ENCODE results near the gene PIWIL1. TPM values are rescaled to one million over a fixed set of nuclear protein-coding genes. Genes with fewer than 3 reads are reported as not detected.

PIWIL1 gene
- total and polyA plus RNA-seq, 2 donors (not counting 1 experiment from before 2014, with no cell fraction given) = not detected

DNA sequence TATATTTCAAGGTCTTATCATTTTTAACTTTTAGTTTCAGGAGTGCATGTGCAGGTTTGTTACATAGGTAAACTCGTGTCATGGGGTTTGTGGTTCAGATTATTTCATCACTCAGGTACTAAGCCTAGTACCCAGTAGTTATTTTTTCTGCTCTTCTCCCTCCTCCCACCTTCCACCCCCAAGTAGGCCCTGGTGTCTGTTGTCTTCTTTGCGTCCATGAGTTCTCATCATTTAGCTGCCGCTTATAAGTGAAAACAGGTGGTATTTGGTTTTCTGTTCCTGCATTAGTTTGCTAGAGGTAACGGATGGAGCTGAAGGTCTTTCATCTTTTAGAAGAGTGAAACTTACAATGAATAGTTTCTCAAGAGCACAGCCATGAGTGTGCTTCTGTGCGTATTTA lies 24.4 kb downstream of the PIWIL1 start:
- Histone ChIP-seq H3K79me2 (ENCODE audit: control insufficient read depth, insufficient read depth, low read length) (no peaks in the 10 kb centered on the region), H3K4me3 (replicated peaks in 1 of 4; ENCODE audit: control extremely low read depth in 1 of 4, insufficient read depth in 1 of 4, low read depth in 3 of 4, low read length in 4 of 4) (no peak overlapping the region), H3K9me3 (ENCODE audit: control insufficient read depth, insufficient read depth, low read depth, low read length) (no peaks in the 10 kb centered on the region), H3K4me2 (ENCODE audit: extremely low read depth, insufficient read depth, low read length) (no peak overlapping the region), H3K36me3 (ENCODE audit: control insufficient read depth, insufficient read depth, low read length) (no peaks in the 10 kb centered on the region), H2AFZ (ENCODE audit: low read length) (no peak overlapping the region), H3K27me3 (ENCODE audit: control insufficient read depth, insufficient read depth, low read length) (no peaks in the 10 kb centered on the region), H3K9ac (ENCODE audit: insufficient read depth, low read length) (no peak overlapping the region), H3K27ac (ENCODE audit: insufficient read depth, low read length) (no peak overlapping the region), H4K20me1 (ENCODE audit: control insufficient read depth, extremely low read depth, insufficient read depth, low read length) (no peaks in the 10 kb centered on the region), H3K4me1 (ENCODE audit: control insufficient read depth, extremely low read depth, insufficient read depth, low read length) (no peaks in the 10 kb centered on the region)
- DNase-seq (ENCODE audit: low read depth in 2 of 2) = no peak
- TF ChIP-seq EZH2 (IDR thresholded peaks at IDR 0.05; ENCODE audit: low read length, missing control alignments) = no peak
- TF ChIP-seq, protein P1, sequence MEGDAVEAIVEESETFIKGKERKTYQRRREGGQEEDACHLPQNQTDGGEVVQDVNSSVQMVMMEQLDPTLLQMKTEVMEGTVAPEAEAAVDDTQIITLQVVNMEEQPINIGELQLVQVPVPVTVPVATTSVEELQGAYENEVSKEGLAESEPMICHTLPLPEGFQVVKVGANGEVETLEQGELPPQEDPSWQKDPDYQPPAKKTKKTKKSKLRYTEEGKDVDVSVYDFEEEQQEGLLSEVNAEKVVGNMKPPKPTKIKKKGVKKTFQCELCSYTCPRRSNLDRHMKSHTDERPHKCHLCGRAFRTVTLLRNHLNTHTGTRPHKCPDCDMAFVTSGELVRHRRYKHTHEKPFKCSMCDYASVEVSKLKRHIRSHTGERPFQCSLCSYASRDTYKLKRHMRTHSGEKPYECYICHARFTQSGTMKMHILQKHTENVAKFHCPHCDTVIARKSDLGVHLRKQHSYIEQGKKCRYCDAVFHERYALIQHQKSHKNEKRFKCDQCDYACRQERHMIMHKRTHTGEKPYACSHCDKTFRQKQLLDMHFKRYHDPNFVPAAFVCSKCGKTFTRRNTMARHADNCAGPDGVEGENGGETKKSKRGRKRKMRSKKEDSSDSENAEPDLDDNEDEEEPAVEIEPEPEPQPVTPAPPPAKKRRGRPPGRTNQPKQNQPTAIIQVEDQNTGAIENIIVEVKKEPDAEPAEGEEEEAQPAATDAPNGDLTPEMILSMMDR (conservative IDR thresholded peaks at IDR 0.05 in 1 of 2, IDR thresholded peaks at IDR 0.05 in 1 of 2; ENCODE audit: low read depth in 1 of 2, low read length in 2 of 2) = no peak

DNA sequence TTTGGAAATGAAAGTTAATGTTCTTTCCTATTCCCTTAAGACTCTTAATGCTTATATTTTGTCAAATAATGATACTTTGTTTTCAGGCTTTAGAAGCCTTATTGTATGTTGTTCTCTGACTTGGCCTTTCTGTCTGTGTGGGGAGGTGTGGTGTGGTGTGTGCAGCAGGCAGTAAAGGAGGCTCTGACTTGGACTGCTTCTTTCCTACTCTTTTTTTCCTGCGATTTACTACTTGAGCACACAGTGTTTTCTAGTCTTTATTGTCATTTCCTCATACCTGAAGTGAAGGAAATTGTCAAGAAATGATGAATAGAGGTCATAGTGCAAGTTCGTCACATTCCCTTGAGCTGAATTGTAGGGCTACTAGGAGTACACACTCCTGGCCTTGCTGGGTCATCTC lies 26.9 kb downstream of the PIWIL1 start:
- TF ChIP-seq, protein P1 (conservative IDR thresholded peaks at IDR 0.05 in 1 of 2, IDR thresholded peaks at IDR 0.05 in 1 of 2; ENCODE audit: low read depth in 1 of 2, low read length in 2 of 2) = no peak
- TF ChIP-seq EZH2 (IDR thresholded peaks at IDR 0.05; ENCODE audit: low read length, missing control alignments) = no peak
- Histone ChIP-seq H3K79me2 (ENCODE audit: control insufficient read depth, insufficient read depth, low read length) (no peaks in the 10 kb centered on the region), H3K27me3 (ENCODE audit: control insufficient read depth, insufficient read depth, low read length) (no peaks in the 10 kb centered on the region), H3K9ac (ENCODE audit: insufficient read depth, low read length) (no peak overlapping the region), H3K4me1 (ENCODE audit: control insufficient read depth, extremely low read depth, insufficient read depth, low read length) (no peaks in the 10 kb centered on the region), H3K27ac (ENCODE audit: insufficient read depth, low read length) (no peak overlapping the region), H3K4me3 (replicated peaks in 1 of 4; ENCODE audit: control extremely low read depth in 1 of 4, insufficient read depth in 1 of 4, low read depth in 3 of 4, low read length in 4 of 4) (no peak overlapping the region), H4K20me1 (ENCODE audit: control insufficient read depth, extremely low read depth, insufficient read depth, low read length) (no peaks in the 10 kb centered on the region), H3K4me2 (ENCODE audit: extremely low read depth, insufficient read depth, low read length) (no peak overlapping the region), H3K9me3 (ENCODE audit: control insufficient read depth, insufficient read depth, low read depth, low read length) (no peaks in the 10 kb centered on the region), H2AFZ (ENCODE audit: low read length) (no peak overlapping the region), H3K36me3 (ENCODE audit: control insufficient read depth, insufficient read depth, low read length) (no peaks in the 10 kb centered on the region)
- DNase-seq (ENCODE audit: low read depth in 2 of 2) = no peak

DNA sequence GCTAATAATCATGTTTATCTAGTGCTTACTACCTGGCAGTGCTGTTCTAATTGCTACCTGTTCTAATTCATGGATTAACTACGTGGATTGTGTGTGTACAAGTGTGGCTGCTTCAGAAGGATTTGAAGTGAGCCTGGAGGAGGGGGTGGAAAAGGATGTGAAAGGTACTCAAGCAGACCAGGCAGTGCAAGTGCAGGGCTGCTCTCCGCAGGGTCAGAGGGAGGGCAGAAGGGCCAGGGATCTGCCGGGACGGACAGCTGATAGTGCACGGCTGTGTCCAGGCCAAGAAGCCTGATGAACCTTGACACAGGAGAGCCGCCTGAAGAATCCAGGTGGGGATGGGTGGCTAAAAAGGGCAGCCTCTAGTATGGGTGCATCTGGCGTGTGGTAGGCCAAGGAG lies 28.5 kb downstream of the PIWIL1 start:
- no peak for DNase-seq (ENCODE audit: low read depth in 2 of 2)
- no peaks in the 10 kb centered on the region for H3K36me3 ChIP-seq (ENCODE audit: control insufficient read depth, insufficient read depth, low read length)
- no peak overlapping the region for H3K4me3 ChIP-seq (replicated peaks in 1 of 4; ENCODE audit: control extremely low read depth in 1 of 4, insufficient read depth in 1 of 4, low read depth in 3 of 4, low read length in 4 of 4)
- TF ChIP-seq EZH2 (IDR thresholded peaks at IDR 0.05; ENCODE audit: low read length, missing control alignments) = no peak
- TF ChIP-seq, protein P1 (conservative IDR thresholded peaks at IDR 0.05 in 1 of 2, IDR thresholded peaks at IDR 0.05 in 1 of 2; ENCODE audit: low read depth in 1 of 2, low read length in 2 of 2) = no peak
- H4K20me1 ChIP-seq (ENCODE audit: control insufficient read depth, extremely low read depth, insufficient read depth, low read length) = no peaks in the 10 kb centered on the region
- H3K9me3 ChIP-seq (ENCODE audit: control insufficient read depth, insufficient read depth, low read depth, low read length) = no peaks in the 10 kb centered on the region
- no peak overlapping the region for H3K4me2 ChIP-seq (ENCODE audit: extremely low read depth, insufficient read depth, low read length)
- H3K9ac ChIP-seq (ENCODE audit: insufficient read depth, low read length) = no peak overlapping the region
- no peaks in the 10 kb centered on the region for H3K27me3 ChIP-seq (ENCODE audit: control insufficient read depth, insufficient read depth, low read length)
- H2AFZ ChIP-seq (ENCODE audit: low read length) = no peak overlapping the region
- H3K79me2 ChIP-seq (ENCODE audit: control insufficient read depth, insufficient read depth, low read length) = no peaks in the 10 kb centered on the region
- no peaks in the 10 kb centered on the region for H3K4me1 ChIP-seq (ENCODE audit: control insufficient read depth, extremely low read depth, insufficient read depth, low read length)
- no peak overlapping the region for H3K27ac ChIP-seq (ENCODE audit: insufficient read depth, low read length)

All from fibroblast of lung (primary cell).